Sigmoid colon (tissue), 4 donors: Measurements from ENCODE around the gene PSD4.

Experiments
- CTCF ChIP-seq, 4 experiments: fragments of 450-650 bp in 3 of 4; fragments of 200-600 bp in 1 of 4; IDR thresholded peaks; one replicate each; pipeline ENCODE4 v1.5.1; 2016 to 2019; ENCODE audit warnings: antibody characterized with exemption in 4 of 4, mild to moderate bottlenecking in 3 of 4, moderate library complexity in 2 of 4
- POLR2A ChIP-seq, 2 donors: fragments of 450-650 bp; IDR thresholded peaks; one replicate each; pipeline ENCODE4 v1.6.1; 2016; ENCODE audit warnings: antibody characterized with exemption in 2 of 2, mild to moderate bottlenecking in 2 of 2, moderate library complexity in 2 of 2
- POLR2AphosphoS5 ChIP-seq, 4 donors: sonication (generic); formaldehyde crosslinking; IDR thresholded peaks; one replicate each; pipeline ENCODE4 v1.6.1; 2017; ENCODE audit warnings: antibody characterized with exemption in 4 of 4

- TF ChIP-seq CTCF (IDR thresholded peaks at IDR 0.05) (no peak), POLR2AphosphoS5 (IDR thresholded peaks at IDR 0.05) (no peak), POLR2A (IDR thresholded peaks at IDR 0.05) (no peak)
These were observed 39.8 kb upstream of the PSD4 start for GRCh38 chr2:113133704-113134598.
